Measurements from ENCODE around the gene IL31RA.

The IL31RA gene

DNA sequence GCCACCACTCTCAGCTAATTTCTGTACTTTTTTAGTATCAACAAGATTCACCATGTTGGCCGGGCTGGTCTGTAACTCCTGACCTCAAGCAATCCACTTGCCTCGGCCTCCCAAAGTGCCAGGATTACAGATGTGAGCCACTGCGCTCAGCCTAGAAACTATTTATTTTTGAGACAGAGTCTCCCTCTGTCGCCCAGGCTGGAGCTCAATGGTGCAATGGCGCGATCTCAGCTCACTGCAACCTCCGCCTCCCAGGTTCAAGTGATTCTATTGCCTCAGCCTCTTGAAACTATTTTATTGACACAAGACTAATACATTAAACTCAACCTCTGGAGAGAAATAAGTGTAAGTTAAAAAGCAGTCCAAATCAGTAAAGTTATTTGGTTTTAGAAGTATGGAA lies 109.6 kb downstream of the IL31RA start:
- no peaks in the 10 kb centered on the region for H3K9me3 Mint-ChIP-seq
- H3K27ac Mint-ChIP-seq, result peak overlapping the region; percentile 61
- H3K4me3 Mint-ChIP-seq, result no peak overlapping the region
- H3K27me3 Mint-ChIP-seq, result no peaks in the 10 kb centered on the region
- peaks cover 24% of the 10 kb centered on the region for H3K36me3 Mint-ChIP-seq
- peaks cover 48% of the 10 kb centered on the region for H3K4me1 Mint-ChIP-seq

DNA sequence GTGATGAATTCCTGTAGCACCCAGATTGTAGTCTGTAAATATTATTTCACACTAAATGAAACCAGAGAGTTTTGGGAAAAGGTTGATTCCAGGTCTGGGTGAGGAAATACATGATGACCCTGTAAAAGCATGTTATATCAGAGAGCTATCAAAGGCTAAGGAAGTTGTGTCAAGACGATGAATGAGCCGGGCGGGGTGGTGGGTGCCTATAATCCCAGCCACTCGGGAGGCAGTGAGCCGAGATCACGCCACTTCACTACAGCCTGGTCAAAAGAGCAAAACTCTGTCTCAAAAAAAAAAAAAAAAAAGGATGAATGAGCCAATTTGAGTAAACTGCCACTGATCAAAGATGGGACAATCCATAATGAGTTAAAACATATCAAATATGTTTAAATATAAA lies 114.4 kb downstream of the IL31RA start:
- H3K4me1 Mint-ChIP-seq, result peaks cover 60% of the 10 kb centered on the region
- H3K9me3 Mint-ChIP-seq, result no peaks in the 10 kb centered on the region
- H3K36me3 Mint-ChIP-seq, result peaks cover 26% of the 10 kb centered on the region
- H3K4me3 Mint-ChIP-seq, result no peak overlapping the region
- no peaks in the 10 kb centered on the region for H3K27me3 Mint-ChIP-seq
- H3K27ac Mint-ChIP-seq, result peak overlapping the region; percentile 73

DNA sequence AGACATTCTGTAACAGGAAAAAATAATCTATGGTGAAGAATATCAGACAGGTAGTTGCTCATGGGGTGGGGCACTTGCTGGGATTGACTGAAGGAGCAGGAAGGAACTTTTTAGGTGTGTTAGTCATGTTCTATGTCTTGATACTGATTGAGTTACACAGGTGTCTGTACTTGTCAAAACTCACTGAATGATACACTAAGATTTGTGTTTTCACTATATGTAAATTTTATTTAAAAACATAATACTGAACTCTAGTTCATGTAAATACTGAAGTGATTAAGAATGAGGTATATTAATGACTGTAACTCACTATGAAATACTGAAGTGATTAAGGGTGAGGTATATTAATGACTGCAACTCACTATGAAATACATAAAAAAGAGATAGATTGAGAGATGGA lies 115.1 kb downstream of the IL31RA start:
- H3K27me3 Mint-ChIP-seq, result no peaks in the 10 kb centered on the region
- peaks cover 24% of the 10 kb centered on the region for H3K36me3 Mint-ChIP-seq
- H3K27ac Mint-ChIP-seq, result peak overlapping the region; percentile 92
- H3K9me3 Mint-ChIP-seq, result no peaks in the 10 kb centered on the region
- H3K4me3 Mint-ChIP-seq, result no peak overlapping the region
- peaks cover 60% of the 10 kb centered on the region for H3K4me1 Mint-ChIP-seq

DNA sequence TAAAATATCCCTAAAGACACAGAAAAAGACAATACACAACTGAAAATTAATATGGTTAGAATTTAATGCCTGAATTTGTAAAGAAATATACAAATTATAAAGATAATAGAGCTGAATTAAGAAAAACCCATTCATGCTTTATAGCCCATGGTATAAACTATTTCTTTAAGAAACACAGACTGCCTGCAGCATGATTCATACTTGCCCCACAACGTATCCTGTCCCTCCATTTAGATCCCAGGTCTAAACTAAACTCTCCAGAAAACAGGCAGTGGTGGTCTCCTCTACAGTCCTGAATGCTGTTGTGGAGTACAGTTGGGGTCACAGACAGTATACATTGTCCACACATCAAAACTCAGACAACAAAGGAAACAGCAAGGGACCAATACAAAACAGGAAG lies 118.8 kb downstream of the IL31RA start:
- H3K9me3 Mint-ChIP-seq, result no peaks in the 10 kb centered on the region
- peak overlapping the region; percentile 98 for H3K27ac Mint-ChIP-seq
- H3K27me3 Mint-ChIP-seq, result no peaks in the 10 kb centered on the region
- H3K4me1 Mint-ChIP-seq, result peaks cover 71% of the 10 kb centered on the region
- H3K4me3 Mint-ChIP-seq, result peak overlapping the region; percentile 57
- H3K36me3 Mint-ChIP-seq, result peaks cover 19% of the 10 kb centered on the region
